HG03108 (cell line): ENCODE data around the gene GLUL.

Experiments used
- ATAC-seq: cut with Tn5 transposase; IDR thresholded peaks from one replicate; pipeline ENCODE4 v1.9.1; 2021; ENCODE audit warnings: moderate library complexity; ENCODE audit not compliant: unreplicated experiment

GLUL gene

DNA sequence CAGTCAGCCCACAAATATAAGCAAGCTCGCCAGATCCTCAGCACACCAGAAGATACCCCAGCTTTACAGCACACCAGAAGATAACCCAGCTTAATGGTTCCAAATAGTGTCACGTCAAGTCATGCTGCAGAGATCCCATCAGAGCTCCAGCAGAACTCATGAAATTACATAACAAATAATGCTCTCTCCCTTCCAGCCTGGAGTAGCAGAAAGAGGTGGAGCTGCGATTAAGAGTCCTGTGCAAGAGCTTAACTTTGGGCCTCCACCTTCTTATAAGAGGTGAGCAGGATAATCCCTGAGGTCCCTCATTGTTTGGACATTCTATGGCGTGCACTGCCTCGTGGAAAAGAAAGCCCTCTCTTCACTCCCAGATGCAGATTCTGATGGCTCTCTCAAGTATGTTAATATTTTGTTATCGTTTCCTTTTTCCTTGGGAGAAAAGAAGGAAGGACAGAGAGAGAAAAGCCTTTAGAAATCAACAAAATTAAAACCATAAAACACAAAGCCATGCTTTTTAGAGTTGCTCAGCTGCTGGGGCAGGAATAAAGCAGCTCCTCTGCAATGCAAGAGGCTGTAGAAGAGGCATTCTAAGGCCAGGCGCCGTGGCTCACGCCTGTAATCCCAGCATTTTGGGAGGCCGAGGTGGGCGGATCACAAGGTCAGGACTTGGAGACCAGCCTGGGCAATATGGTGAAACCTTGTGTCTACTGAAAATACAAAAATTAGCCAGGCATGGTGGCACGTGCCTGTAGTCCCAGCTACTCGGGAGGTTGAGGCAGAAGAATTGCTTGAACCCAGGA, 59.1 kb downstream of the GLUL start:
- no peak for ATAC-seq
